NB4 (cell line): ENCODE data around the gene ELL.

Source experiments
- POLR2A ChIP-seq: IDR thresholded peaks from 2 replicates; pipeline ENCODE4 v1.6.1; 2011; ENCODE audit warnings: mild to moderate bottlenecking; ENCODE audit not compliant: insufficient read length; ENCODE audit errors: extremely low read depth
- TF ChIP-seq, protein P1 (sequence below): IDR thresholded peaks from one replicate; pipeline ENCODE4 v1.5.1; 2012; ENCODE audit warnings: low read depth, low read length
- TF ChIP-seq, protein P2 (sequence below): IDR thresholded peaks from 2 replicates; pipeline ENCODE4 v1.6.1; 2011; ENCODE audit warnings: low read depth, low read length

- TF ChIP-seq, protein P1, sequence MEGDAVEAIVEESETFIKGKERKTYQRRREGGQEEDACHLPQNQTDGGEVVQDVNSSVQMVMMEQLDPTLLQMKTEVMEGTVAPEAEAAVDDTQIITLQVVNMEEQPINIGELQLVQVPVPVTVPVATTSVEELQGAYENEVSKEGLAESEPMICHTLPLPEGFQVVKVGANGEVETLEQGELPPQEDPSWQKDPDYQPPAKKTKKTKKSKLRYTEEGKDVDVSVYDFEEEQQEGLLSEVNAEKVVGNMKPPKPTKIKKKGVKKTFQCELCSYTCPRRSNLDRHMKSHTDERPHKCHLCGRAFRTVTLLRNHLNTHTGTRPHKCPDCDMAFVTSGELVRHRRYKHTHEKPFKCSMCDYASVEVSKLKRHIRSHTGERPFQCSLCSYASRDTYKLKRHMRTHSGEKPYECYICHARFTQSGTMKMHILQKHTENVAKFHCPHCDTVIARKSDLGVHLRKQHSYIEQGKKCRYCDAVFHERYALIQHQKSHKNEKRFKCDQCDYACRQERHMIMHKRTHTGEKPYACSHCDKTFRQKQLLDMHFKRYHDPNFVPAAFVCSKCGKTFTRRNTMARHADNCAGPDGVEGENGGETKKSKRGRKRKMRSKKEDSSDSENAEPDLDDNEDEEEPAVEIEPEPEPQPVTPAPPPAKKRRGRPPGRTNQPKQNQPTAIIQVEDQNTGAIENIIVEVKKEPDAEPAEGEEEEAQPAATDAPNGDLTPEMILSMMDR, result no peak
- TF ChIP-seq, protein P2, sequence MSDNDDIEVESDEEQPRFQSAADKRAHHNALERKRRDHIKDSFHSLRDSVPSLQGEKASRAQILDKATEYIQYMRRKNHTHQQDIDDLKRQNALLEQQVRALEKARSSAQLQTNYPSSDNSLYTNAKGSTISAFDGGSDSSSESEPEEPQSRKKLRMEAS, result no peak
- TF ChIP-seq POLR2A, result no peak
Observed at GRCh38 chr19:18423258-18424020, 98.4 kb downstream of the ELL start.
